Measurements from ENCODE around the gene PRC1.
A peak's percentile ranks its signal among the peaks of the same experiment; 100 is the strongest.
"Not testable (repeated sequence)": the region's sequence is repeated elsewhere in the genome, so short reads cannot be mapped to it uniquely, and the experiment has no call there.

The PRC1 gene, protein sequence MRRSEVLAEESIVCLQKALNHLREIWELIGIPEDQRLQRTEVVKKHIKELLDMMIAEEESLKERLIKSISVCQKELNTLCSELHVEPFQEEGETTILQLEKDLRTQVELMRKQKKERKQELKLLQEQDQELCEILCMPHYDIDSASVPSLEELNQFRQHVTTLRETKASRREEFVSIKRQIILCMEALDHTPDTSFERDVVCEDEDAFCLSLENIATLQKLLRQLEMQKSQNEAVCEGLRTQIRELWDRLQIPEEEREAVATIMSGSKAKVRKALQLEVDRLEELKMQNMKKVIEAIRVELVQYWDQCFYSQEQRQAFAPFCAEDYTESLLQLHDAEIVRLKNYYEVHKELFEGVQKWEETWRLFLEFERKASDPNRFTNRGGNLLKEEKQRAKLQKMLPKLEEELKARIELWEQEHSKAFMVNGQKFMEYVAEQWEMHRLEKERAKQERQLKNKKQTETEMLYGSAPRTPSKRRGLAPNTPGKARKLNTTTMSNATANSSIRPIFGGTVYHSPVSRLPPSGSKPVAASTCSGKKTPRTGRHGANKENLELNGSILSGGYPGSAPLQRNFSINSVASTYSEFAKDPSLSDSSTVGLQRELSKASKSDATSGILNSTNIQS

DNA sequence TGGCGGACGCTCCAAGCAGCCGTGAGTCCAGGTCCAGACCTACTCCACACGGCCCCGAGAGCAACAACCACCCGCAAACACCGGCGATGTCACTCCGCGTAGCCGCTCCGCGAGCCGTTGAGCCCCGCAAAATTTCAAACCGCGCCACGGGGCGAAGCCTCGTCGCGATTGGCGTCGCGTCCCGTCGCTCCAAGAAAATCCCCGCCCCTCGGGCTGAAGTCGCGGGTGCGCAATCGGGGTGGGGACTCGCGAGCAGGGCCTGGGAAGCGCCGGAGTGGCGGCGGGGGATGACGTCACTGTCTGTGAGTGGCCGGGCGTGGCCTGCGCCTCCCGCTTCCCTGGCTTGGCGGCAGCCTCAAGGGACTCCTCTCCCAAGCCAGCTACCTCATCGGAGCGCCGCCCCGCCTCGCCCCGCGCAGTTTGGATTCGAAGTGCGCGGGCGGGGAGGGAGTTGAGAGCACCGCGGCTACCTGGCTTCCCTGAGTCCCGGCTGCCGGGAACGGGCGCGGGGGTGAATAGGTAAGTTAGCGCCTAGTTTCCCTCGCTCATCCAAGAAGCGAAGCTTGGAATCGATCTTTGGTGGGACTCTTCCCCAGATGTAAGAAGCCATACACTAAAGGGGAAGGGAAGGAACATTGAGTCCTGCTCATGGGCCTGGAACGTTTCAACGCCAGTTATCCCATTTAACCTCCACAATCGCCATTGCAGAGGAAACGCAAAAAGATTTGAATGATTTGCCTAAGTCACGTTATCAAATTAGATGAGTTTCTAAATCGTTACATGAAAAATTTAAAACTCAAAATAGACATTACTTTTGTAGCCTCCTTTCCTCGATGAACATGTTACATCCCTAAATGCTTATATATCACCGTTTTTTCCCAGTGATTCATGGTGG lies at the start of gene PRC1:
TSS of gene PRC1 (minus strand) at position 119 of the 895 bp plus-strand sequence. CDS start at position 1, 118 bp downstream.
- peak; percentile 91 to 98 for DNase-seq

- no peak for DNase-seq
Measured at GRCh38 chr15:91043202-91043874, 49.0 kb upstream of the PRC1 start.

- DNase-seq, result no peak
Measured at GRCh38 chr15:91040856-91041255, 46.5 kb upstream of the PRC1 start.

GRCh38 chr15:91039996-91040395 lies 45.7 kb upstream of the PRC1 start:
- no peak for DNase-seq

GRCh38 chr15:91032919-91033803 lies 38.8 kb upstream of the PRC1 start:
- DNase-seq, result no peak

DNA sequence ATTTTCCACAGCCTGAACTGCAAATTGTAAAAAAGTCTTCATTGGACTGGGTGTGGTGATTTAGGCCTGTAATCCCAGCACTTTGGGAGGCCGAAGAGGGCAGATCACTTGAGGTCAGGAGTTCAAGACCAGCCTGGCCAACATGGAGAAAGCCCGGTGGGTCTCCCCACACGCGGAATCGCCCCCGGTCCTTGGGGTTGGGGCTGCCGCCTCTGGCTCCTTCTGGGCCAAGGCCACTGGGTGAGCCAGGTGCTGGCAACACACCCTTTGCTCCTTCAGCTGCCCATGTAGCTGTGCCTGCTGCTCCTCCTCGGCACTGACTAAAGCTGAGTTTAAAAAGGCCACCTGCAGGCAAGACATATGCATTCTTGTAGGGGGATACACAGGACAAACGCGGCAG lies 37.5 kb upstream of the PRC1 start:
- no peak for DNase-seq

DNA sequence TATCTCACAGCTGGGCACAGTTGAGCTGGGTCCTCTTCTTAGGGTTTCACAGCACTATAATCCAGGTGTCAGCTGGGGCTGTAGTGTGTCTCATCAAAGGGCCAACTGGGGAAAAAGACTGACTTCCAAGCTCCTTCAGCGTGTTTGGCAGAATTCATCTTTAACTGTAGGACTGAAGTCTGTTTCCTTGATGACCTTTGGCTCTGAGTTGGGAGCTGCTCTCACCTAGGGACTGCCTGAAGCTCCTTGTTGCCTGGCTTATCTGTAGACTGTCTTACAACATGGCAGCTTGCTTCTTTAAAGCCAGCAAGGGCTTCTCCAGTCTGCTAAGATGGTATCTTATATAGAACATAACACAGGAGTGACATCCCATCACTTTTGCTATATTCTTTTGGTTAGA lies 33.3 kb upstream of the PRC1 start:
- DNase-seq, result no peak

GRCh38 chr15:91023720-91024119 lies 29.4 kb upstream of the PRC1 start:
- DNase-seq, result no peak

GRCh38 chr15:91022832-91023129 lies 28.4 kb upstream of the PRC1 start:
- no peak for DNase-seq

DNA sequence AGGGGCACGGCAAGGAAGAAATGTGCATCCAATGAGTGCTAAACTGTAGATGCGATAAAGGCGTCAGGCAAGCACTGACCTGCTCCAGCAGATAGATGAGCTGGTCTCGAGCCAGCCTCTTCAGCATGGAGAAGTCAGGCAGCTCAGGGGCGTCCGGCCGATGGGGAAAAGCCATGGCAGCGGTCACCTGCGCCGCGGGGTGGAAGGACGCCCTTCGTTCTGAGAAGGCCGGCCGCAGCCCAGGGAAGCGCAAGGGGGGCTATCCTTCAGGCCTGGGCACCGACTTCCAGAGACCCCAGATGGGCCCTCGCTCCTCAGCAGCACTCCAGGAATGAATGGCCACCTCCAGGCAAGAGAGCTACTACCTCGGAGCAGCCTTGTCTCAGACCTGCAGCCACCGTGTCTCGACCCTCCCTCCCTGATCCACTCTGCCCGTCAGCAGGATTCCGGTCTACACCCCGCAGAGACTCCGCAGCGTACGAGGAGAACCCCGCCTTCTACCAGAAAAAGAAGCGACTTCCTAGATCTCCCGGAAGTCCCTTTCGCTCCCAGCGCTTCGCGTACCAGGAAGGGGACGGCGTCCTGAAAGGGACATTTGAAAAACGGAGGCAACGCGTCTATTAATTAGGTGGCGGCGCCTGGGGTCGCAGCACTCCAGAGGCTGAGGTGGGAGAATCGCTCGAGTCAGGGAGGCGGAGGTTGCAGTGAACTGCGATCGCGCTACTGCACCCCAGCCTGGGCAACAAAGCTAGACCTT lies 27.9 kb upstream of the PRC1 start, which contains the start of gene VPS33B:
TSS of gene VPS33B (minus strand) at position 520 of the 757 bp plus-strand sequence. CDS start at position 175, 345 bp downstream.
- DNase-seq, result peak; percentile 52 to 82

DNA sequence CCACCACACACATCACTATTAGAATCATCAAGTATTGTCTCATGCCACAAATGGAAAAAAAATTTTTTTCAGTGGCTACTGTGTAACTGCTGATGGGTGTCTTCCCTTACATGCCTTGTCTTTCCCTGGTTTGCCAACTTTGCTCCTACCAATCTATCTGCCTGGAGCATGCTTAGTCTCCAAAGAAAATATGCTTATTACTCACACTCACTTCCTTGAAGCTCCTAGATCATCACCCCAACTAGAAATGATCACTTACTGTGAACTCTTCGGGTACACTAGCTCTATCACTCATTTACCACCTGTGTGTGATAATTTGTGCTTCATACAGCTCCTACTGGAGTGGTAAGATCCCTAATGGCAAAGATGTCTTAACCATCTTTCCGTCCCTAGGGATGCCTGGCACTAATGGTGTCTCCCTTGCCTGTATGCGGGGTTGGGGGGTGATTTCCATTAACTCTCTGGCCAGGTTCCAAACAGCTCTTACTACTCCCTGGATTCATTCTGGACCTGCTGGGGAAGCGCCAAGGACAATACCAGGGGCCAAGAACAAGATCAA lies 27.3 kb upstream of the PRC1 start:
- peak; percentile 0 to 4 for DNase-seq

DNA sequence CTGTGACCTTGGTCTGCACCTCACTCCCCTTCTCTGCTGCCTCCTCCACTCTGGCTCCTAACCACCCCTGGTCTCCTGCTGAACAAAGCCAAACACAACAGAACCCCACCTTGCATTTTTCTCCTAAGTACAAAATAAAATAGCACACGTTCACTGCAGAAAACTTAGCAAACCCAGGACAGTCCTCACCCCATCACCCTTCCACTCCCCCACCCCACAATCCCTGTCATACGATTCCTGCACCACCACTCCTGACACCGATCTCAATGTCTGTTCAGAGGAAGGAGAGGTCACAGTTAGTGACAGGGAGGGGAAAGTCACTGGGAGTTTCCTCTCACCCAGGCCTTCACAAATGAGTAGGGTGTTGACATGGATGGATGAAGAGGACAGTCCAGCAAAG lies 23.8 kb upstream of the PRC1 start:
- DNase-seq, result no peak

GRCh38 chr15:91017716-91018115 lies 23.4 kb upstream of the PRC1 start:
- no peak for DNase-seq

DNA sequence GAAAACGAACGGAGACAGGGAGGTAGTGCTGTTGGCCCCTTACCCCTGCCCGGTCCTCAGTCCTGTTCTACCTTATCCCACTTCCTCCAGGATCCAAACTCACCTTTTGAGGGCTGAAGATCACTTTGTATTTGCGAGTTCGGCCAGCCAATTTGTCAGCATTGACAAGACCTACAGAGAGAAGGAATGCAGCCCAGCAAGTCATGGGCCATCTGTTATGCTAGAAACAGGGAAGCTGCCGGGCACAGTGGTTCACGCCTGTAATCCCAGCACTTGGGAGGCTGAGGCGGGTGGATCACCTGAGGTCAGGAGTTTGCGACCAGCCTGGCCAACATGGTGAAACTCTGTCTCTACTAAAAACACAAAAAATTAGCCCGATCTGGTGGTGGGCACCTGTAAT lies 19.4 kb upstream of the PRC1 start:
- DNase-seq, result not testable (repeated sequence)

- DNase-seq, result no peak
Measured at GRCh38 chr15:91007266-91007665, 12.9 kb upstream of the PRC1 start.

GRCh38 chr15:91001209-91001608 lies 6.9 kb upstream of the PRC1 start:
- DNase-seq, result no peak

- no peak for DNase-seq
Measured at GRCh38 chr15:90998737-90999136, 4.4 kb upstream of the PRC1 start.

GRCh38 chr15:90994059-90994416 lies 297 bp downstream of the PRC1 start:
- DNase-seq, result no peak

- DNase-seq, result no peak
Measured at GRCh38 chr15:90991587-90992285, 2.6 kb downstream of the PRC1 start.

- DNase-seq, result no peak
Measured at GRCh38 chr15:90990446-90990845, 3.9 kb downstream of the PRC1 start.

Measured in NCI-H446 (cell line).